ENCODE measurements around the gene LRRIQ4. TPM values are rescaled to one million over a fixed set of nuclear protein-coding genes. Genes with fewer than 3 reads are reported as not detected.

Gene LRRIQ4
- total RNA-seq, 2 donors from 2014 or later: not detected

DNA sequence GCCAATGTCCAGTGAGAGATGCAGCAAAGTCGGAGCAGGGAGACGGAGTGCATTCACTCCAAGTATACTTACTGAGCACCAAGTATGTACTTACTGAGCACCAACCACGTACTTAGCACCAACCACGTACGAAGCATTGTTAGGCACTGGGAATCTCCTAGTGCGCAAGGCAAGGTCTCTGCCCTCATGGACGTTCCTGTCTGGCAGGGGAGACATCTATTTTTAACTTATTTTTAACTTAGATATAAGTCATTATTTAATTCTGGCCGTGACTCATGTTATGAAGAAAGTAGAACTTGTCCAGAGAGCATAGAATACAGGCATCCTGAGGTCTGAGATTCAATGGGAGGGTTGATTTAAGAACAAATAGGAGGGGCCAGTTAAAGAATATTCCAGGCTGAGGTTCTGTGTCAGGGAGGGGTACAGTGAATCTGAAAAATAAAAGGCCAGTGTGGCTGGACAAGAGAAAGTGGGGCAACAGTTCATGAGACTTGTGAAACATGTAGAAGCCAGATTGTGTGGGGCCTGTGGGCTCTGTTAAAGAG lies 66.4 kb downstream of the LRRIQ4 start:
- peaks cover 13% of the 10 kb centered on the region for H3K27me3 Mint-ChIP-seq
- no peak overlapping the region for H3K27ac Mint-ChIP-seq
- peaks cover 3% of the 10 kb centered on the region for H3K36me3 Mint-ChIP-seq (ENCODE audit: low read depth)
- H3K9me3 ChIP-seq (ENCODE audit: control insufficient read depth, low read length, poor library complexity, severe bottlenecking): no peaks in the 10 kb centered on the region
- no peak for DNase-seq
- H3K4me1 Mint-ChIP-seq: no peaks in the 10 kb centered on the region
- no peak for ATAC-seq
- no peak overlapping the region for H3K4me3 Mint-ChIP-seq

DNA sequence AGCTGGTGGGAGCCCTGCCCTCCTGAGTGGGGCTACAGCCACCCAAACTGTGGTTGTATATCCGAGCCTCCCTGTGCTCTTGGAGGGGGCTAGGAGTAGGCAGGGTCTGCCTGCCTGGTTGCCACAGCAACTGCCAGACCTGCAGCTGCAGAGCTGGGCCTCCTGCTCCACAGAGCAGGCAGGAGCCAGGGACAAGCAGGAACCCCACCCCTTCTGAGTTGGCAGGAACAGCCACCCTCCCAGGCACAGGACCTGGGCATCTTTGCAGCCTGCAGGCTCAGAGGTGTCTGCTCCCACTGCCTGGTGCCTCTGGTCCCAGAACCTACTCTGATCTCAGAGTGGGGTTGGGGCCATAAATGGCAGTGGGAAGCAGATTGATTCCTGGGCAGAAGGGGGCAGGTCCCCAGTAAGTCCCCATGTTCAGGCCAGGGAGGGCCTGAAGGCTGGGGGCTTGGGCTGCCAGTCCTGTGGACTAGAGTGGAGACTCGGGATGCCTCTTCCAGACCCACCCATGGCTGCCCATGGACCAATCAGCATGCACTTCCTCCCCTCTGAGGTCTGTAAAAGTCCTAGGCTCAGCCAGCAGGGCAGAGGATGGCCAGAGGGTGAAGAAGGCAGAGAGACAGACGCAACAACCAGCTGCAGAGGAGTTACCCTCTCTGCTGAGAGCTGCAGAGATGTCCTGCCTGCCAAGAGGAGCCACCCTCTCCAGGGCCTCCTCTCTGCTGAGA lies 67.3 kb downstream of the LRRIQ4 start:
- Mint-ChIP-seq H3K36me3 (ENCODE audit: low read depth) (no peaks in the 10 kb centered on the region), H3K4me1 (no peaks in the 10 kb centered on the region), H3K4me3 (no peak overlapping the region), H3K27me3 (peaks cover 13% of the 10 kb centered on the region), H3K27ac (no peak overlapping the region)
- H3K9me3 ChIP-seq (ENCODE audit: control insufficient read depth, low read length, poor library complexity, severe bottlenecking): no peaks in the 10 kb centered on the region
- DNase-seq: no peak
- ATAC-seq: no peak

DNA sequence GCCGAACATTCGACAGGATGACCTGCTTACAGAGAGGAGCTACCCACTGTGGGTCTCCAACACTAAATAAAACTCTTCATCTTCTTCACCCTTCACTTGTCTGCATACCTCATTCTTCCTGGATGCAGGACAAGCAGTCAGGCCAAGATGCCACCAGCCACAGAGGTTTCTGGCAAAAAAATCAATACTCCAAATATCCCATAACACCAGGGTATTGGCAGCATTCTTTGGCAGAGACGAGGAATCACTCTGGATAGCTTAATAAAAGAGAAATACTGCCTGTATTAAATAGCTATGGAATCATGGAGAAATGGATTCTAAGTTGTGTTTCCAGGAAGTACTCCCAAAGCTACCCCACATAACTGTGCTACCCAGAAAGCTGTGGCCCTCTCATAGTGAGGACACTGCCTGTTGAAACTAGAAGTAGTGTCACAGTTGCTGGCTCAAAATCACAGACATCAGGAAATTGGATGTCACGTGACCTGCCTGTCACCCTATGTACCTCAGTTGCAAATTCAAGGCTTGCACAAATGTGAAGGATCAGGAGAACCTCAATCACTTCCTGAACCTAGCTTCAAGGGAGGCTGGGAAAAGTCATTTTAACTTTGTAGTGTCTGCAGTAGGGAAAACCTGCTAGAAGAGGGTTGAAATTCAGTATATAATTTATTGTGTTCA lies 68.0 kb downstream of the LRRIQ4 start:
- H3K9me3 ChIP-seq (ENCODE audit: control insufficient read depth, low read length, poor library complexity, severe bottlenecking): no peaks in the 10 kb centered on the region
- H3K36me3 Mint-ChIP-seq (ENCODE audit: low read depth): no peaks in the 10 kb centered on the region
- no peak for ATAC-seq
- H3K27me3 Mint-ChIP-seq: peaks cover 8% of the 10 kb centered on the region
- no peak overlapping the region for H3K27ac Mint-ChIP-seq
- no peaks in the 10 kb centered on the region for H3K4me1 Mint-ChIP-seq
- no peak overlapping the region for H3K4me3 Mint-ChIP-seq
- no peak for DNase-seq

DNA sequence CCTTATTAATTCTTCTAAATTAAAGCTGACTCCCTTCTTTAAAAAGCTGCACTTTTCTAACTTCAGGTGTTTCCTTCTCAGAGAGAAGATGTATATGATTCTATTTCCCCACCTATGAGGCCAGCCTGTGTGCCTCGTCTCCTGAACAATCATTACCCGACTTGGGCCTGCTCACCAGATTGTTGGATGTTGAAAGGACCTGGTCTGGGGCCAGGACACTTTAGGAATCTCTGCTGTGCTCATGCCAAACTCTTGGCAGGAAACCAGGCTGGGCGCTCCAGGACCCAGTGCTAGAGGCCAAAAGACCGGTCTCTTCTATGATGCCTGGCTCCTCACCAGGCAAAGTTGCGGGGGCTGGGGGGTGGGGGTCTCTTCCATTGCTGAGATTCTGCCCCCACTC lies 74.0 kb downstream of the LRRIQ4 start:
- Mint-ChIP-seq H3K36me3 (ENCODE audit: low read depth) (no peaks in the 10 kb centered on the region), H3K27me3 (no peaks in the 10 kb centered on the region), H3K4me3 (no peak overlapping the region), H3K4me1 (peaks cover 2% of the 10 kb centered on the region), H3K27ac (no peak overlapping the region)
- ATAC-seq (no peak), DNase-seq (no peak)
- no peaks in the 10 kb centered on the region for H3K9me3 ChIP-seq (ENCODE audit: control insufficient read depth, low read length, poor library complexity, severe bottlenecking)

Other genes with a start within 250 kb of the LRRIQ4 start
- gene MECOM, start 149.2 kb upstream of the LRRIQ4 start, total RNA-seq: 1 to 10 TPM in 1 of 2 donors, under 1 TPM in 1; 0.70 to 1.2 TPM
- 10 to 100 TPM in 1 of 2 donors, 1 to 10 TPM in 1; 6.0 to 11.0 TPM for gene TERC, start 47.8 kb upstream of the LRRIQ4 start, total RNA-seq
- not detected for gene ACTRT3, start 43.3 kb upstream of the LRRIQ4 start, total RNA-seq
- gene MYNN, start 39.5 kb upstream of the LRRIQ4 start, total RNA-seq: 10 to 100 TPM; 21.0 to 21.2 TPM
- under 1 TPM; 0.77 to 0.78 TPM for gene LRRC34, start within 50 bp of the LRRIQ4 start, total RNA-seq
- gene LRRC31, start 57.1 kb downstream of the LRRIQ4 start, total RNA-seq: not detected
- gene SAMD7, start 98.7 kb downstream of the LRRIQ4 start, total RNA-seq: not detected
- gene SEC62, start 153.9 kb downstream of the LRRIQ4 start, total RNA-seq: 10 to 100 TPM; 85.7 to 87.4 TPM
- 1 to 10 TPM; 2.3 to 4.5 TPM for gene GPR160, start 225.1 kb downstream of the LRRIQ4 start, total RNA-seq

Measured in T-helper 17 cell (primary cell).